GM21381 (cell line): ENCODE measurements around the gene HNRNPA3.
"Not testable (repeated sequence)": the region's sequence is repeated elsewhere in the genome, so short reads cannot be mapped to it uniquely, and the experiment has no call there.

Source experiments
- ATAC-seq: cut with Tn5 transposase; IDR thresholded peaks from one replicate; pipeline ENCODE4 v1.9.1; 2021; ENCODE audit warnings: mild to moderate bottlenecking, moderate library complexity; ENCODE audit not compliant: unreplicated experiment

The HNRNPA3 gene

DNA sequence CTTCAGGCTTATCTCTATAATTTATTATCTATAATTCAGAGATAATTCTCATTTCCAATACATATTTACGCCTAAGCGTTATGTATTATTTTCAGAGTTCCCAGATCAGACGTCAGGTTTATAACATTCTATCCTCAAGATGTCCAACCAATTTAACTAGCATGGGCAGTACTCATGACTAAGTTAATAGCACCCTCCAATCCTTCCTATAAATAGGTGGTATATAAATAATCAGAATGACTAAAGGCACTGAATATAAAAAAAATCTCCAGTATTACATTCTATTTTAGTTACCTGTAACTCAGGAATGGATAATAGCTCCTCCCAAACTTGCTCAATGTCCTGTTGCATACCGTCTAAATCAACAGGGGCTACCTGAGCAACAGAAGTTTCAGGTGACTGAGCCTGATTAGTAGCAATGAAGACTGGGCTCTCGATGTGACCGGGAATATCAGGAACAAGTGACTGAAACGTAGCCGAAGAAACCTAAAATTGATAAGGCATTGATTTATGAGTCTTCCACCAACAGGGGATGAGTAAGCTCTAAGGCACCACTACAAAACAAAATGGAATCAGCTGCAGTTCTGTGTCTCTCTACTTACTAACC is 19.6 kb downstream of the HNRNPA3 start:
- ATAC-seq: no peak

DNA sequence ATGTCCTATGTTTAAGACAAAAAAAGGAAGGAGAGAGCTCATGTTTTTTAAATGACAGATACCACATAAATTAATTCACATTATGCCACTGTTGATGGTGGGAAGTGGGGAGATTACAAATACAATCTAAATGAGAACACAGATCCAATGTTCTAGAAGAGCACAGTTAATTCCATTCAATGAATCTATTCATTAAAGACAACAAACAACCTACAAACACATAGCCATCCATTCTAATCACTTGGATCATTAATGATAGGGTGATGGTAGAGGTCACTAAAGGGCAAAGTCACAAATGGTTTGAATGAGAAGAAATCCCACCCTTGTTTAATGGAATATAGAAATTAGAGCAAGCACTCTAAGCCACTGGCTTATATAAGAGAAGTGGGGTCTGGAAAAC is 21.7 kb downstream of the HNRNPA3 start:
- ATAC-seq: no peak

DNA sequence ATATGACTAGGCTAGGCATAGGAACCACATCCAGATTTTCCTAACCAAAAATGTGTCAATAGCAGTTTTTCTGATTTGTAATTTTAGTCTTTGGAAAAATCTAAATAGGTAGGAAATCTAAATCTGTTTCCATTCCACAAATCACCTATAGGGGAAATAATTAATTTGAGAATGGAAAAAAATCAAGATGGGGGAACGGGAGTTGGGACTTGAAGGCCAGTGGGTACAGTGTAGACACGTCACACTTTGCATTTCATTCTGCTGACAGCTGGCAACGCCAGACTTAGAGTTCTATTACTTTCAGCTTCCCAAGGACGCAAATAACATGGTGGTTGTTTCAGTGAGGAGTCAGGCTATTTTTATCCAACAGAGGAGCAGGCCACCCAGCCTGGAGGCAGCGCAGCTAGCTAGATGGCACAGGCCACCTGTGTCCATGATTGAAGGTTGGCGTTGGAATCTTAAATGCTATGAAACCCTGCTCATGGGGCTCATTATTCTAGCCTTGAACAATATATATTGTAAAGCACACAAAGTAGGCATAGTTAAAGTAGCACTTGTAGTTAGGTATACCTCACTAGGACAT is 23.4 kb downstream of the HNRNPA3 start:
- ATAC-seq: no peak

DNA sequence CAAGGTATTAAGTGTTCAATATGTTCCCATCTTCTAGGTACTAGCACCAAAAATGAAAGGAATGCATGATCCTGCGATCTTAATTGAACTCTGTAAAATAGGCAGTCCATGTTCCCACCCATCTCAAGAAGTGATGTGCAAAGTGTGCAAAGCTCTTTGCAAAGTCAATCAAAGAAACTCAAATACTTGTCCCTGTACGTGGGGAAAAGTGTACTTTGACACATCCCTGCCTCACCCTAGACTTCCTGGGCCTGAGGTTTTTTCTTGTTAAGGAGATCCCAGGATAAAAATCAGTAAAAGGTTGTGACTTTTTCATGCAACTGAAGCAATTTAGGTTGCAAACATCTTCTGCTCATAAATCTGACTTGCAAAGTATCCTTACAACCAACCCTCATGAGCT is 25.3 kb downstream of the HNRNPA3 start:
- no peak for ATAC-seq

DNA sequence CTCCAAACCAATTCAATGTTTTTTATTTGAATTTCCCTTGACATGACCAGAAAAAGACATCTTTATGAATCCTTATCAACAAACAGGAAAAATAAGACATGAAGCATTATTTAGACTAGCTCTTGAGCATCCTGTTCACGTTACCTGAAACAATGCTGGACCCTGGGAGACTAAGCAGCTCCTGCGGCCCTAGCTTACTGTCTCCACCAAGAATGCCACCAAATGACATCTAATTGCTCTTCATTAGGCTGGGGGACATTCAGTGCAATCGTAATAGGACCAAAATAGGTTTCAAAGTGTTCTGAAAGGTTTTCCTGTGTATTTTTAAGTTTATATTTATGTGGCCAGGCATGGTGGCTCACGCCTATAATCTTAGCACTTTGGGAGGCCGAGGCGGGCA is 26.5 kb downstream of the HNRNPA3 start:
- ATAC-seq: no peak

DNA sequence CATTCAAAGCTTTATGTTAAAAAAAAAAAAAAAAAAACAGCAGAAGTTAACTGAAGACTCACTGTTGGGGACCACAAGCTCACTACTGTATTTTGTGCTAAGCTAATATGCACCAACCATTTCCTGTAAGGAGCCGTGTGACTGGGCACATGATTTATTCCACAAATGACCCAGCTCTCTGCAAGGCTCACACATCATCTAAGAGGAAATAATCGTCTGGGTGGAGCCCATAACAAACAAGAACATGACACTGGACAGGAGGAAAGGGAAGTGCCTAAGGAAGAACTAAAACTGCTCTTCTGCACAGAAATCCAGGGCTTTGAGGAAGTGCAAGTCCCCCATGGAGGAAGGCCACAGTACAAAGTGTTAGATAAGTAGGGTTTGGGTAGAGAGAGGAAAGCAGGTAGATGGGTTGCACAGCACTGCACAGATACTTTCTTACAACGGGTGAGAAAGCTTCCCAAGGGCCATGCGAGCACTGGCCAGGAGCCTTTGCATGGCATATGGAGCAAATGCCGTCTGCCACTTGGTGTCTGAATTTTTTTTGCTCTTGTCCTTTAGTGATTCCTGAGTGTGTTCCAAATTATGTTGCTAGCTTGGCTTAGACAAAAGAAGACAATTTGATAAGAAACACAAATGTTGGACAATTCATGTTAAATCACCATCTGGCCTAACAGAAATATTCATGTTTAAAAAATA is 27.5 kb downstream of the HNRNPA3 start:
- peak; percentile 63 for ATAC-seq

DNA sequence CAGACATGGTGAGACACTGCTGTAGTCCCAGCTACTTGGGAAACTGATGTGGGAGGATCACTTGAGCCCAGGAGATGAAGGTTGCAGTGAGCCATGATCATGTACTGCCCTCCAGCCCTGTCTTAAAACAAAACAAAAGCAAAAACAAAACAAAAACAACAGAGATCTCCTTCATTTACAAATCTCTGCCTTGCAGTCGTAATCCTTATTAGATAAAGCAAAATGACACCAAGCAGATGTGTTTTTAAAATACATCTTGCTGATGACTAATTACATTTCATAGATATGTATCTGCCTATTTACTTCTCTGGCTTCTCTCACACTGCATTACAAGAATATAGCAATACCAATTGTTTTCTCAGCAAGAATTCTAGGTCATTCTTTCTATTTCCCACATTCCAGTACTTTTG is 29.1 kb downstream of the HNRNPA3 start:
- ATAC-seq: no peak

DNA sequence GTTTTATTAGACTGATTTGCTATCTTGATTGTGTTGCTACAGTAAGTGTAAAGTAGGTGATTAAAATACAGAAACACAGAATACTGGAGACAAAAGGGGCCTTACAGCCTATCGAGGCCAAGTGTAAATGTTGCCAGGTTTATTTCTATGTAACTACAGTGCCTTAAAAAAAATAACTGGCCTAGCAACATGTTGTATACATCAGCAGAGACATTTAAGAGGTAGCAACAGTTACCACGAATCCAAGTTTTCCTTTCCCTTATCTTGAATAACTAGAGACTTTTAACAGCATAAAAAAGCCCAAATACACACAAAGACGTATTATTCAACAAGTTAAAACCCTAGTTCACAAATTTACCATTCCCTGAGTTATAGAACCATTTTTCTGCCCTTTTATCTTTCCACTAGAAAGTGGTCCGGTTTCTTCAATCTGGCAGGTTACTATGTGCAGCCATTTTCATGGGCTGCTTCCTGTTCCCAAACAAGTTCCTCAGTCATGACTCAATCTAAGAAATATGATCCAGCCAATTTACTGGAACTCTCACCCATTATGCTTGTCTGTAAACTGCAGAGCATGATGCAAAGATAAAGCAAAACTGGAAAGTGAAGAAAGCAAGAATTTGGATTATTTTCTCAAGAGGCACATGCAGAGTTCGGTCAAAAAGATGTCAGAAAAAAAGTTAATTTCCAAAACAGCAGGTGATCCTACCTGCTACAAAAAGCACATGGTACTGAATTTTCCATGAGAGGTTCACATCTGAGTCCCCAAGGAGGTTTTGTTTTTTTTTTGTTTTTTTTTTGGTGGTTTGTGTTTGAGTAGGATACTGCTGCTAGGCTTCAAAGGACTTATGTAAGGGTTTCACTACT is 29.8 kb downstream of the HNRNPA3 start:
- ATAC-seq: no peak

DNA sequence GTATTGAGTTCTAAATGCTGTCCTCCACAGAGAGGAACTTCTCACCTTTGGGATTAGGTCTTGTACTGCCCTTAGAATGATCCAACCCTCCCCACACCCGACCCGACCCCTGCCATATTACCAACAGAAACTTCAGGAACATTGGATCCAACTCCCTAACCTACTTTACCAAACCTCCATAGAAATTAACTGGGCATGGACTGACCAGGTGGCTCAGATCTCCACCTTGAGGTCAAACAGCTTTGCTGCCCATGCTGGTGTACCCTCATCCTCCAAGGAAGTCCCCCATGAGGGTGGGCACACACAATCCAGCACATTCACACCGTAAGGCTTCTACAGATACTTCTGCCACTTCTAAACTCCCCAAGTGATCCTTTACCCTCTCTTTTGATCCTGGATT is 30.5 kb downstream of the HNRNPA3 start:
- ATAC-seq: no peak

DNA sequence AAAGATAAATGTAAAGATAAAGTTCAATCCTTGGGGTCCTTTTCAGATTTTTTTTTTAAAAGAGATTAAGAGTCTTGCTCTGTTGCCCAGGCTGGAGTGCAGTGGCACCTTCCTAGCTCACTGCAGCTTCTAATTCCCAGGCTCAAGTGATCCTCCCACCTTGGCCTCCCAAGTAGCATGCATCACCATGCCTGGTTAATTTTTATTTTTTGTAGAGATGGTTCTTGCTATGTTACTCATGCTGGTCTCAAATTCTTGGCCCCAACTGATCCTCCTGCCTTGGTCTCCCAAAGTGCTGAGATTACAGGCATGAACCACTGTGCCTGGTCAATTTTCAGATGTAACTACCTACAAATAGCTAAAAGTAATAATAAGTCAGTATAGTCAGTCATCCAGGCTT is 30.9 kb downstream of the HNRNPA3 start:
- ATAC-seq: no peak

DNA sequence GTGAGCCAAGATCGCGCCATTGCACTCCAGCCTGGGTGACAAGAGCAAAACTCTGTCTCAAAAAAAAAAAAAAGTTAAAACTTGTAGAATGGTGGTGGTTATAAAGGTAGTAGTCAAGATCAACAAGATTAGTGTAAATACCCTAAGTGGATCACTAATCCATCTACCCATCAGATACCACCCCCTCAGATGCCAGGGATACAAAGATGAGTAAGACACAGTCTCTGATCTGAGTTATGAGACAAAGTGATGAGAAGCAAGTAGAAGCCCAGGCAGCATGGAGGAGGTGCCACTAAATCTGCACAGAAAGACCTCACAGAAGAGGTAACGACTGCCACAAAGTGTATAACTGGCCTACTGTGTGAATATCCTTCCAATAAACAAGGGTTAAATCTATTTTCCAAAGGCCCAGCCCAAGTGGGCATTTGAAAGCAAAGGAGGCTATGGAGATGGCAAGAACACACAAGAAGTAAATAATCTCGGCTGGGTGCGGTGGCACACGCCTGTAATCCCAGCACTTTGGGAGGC is 31.7 kb downstream of the HNRNPA3 start:
- ATAC-seq: no peak

DNA sequence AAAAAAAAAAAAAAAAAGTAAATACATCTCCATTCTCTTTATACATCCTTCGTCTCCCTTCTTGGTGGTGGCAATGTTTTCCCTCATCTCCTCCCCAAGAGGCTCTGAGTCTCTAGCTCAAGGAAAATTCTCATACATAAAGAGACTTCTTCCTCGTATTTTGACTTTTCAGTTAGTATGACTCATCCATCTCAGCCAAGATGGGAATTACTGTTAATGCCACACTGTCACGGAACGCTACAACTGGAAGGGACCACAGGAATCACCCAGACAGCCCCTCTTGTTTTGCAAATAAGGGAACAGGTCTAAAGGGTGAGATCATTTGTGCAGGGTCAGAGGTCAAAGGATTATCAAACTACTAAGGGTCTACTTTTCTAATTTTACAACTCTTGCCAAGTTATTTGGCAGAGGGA is 32.4 kb downstream of the HNRNPA3 start:
- no peak for ATAC-seq

DNA sequence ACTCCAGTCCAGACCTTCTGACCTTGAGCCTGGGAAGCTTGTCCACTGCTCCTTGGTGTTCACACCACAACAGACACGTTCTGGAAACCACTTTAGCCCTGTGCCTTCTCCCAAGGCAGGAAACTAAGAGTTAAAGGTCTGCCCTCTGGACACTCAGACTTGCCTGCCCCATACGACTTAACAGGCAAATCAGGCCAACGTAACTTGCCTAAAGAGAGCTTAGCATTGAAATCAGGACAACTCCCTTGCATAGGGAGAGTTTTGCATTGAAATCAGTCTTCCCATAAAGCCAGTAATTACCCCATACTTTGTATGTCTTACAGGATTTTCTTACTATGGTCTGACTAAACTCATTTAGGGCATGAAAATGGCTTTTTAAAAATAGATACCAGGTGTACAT is 33.4 kb downstream of the HNRNPA3 start:
- ATAC-seq: no peak

DNA sequence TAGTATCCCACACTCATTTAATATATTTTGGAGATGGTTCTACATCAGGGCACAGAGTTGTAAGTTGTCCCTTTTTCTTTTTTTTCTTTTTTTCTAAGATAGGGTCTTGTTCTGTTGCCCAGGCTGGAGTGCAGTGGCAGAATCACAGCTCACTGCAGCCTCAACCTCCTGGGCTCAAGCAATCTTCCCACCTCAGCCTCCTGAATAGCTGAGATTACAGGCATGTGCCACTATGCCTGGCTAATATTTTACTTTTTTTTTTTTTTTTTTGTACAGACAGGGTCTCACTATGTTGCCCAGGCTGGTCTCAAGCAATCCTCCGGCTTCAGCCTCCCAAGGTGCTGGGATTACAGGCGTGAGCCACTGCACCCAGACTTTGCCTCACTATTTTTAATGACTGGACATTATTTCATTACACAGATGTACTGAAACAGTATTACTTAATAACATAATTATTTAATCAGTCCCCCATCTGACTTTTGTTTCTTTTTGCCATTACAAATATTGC is 34.0 kb downstream of the HNRNPA3 start:
- ATAC-seq: not testable (repeated sequence)

DNA sequence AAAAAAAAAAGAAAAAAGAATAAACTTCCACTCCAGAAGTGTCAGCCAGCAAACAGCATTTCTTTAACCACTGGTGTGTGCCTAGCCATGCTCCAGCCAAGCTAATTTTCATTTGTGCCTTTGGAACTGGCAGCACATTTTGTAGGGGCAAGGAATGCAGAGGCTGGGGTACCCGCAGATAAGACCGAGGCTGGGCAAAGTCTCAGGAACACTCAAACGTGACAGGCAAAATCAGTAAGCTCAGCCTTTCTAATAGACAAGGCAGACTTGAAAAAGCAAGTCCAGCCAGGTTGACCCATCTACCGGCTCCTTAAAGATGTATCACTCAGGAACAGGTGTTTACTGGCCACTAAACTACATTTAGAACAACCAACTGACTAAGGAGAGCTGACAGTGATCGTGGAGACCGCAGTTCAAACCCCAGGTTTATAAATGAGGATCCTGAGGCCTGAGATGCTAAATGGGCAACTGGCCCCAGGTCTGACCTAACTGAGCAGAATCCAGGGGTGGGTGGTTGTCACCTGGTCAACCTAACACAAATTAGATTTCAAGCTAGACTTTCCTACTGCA is 35.2 kb downstream of the HNRNPA3 start:
- ATAC-seq: no peak

DNA sequence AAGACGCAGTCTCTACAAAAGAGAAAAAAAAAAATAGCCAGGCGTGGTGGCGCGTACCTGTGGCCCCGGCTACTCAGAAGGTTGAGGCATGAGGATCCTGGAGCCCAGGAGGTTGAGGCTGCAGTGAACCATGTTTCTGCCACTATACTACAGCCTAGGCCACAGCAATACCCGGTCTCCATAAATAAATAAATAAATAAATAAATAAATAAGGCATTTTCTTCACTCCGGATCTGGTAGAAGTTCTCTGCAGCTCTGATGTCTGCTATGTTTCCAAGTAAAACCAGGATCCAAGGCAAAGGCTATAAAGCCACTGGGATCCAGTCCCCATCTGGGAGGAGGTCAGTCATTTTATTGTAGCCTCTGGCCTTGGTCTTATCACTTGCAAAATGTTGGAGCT is 36.4 kb downstream of the HNRNPA3 start:
- no peak for ATAC-seq

DNA sequence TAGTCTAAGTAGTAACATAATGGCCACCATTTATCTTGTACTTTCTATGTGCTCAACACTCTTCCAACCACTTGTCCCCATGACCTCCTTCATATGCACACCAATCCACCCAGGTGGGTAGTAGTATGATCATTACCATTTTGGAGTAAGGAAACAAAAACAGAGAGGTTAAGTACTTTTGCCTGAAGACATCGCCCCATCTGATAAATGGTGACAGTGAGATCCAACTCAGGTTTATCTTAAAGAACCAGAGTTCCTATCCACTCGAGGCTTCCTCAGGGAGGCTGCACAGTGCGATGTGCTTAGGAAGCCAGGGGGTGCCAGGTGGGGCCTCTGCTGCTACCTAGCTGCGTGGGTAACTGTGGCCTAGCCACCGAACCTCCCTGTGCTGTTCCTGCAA is 37.9 kb downstream of the HNRNPA3 start:
- ATAC-seq: no peak

DNA sequence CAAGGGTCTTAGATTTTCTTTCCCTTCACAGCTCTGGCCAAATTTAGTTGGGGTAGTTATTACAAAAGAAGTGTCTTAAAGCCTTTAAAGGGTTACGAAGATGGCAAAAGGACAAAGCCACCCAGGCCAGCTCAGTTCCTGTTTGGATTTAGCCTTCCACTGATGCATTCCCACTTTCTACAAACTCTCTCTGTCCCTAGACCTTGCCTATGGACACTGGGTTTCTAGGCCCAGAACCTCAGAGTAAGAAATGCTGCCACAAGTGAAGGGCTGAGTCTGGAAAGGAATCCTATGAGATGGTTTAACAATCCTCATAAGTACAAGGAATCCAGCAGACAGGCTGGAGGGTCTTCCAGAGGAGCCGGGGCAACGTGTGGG is 38.6 kb downstream of the HNRNPA3 start:
- no peak for ATAC-seq

DNA sequence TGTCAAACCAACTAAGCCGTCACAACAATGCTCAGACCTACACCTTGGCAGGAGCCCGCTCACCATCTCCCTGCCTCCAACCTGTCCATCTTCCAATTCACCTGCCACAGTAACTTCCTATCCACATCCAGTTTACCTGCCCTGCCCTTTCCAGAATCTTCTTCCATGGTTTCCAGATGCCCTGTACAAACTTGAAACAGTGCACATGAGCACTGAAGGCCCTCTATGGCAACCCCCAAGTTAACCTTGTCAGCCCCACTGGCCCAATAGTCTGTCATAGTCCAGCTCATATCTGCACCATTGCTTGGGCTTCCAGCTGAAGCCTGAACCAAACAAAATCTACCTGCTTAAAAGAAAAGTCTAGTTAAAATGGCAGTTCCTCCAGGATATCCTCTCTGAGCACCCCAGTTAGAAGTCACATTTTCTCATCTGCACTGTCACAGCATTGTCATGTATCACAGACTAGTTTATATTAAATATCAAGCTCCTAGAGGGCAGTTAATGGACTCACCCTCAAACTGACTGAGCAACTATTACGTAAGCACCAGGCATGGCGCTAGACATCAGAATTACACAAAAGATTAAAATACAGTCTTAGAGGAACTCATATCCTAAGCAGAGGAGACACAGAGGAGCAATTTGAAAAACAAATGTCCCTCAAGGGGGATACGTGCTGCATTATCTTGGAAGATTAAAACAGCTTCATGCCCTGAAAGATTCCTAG is 40.4 kb downstream of the HNRNPA3 start:
- no peak for ATAC-seq

DNA sequence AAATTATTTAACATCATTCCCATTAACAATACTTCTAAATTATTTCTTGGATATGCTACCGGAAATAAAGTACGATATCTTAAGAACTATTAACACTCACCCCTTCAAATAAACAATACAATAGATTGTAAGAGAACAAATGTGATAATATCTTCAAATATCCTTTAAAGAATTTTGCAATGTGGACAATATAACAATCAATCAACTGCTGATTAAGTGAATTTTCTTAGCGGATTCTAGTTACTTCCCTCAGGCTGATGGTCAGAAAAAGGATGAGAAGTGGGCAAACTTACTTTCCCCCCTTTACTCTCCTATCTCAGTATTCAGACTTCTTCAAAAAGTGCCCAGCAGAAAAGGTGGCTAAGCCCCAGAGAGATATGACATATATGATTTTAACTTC is 41.1 kb downstream of the HNRNPA3 start:
- no peak for ATAC-seq
